ENCODE results near the gene MLN. TPM values are rescaled to one million over a fixed set of nuclear protein-coding genes. Genes with fewer than 3 reads are reported as not detected.

MLN gene
- total and polyA plus RNA-seq, 2 of the 4 experiments (the other 2 are of a cell fraction) = not detected

- intact Hi-C loops (cut with micrococcal nuclease) = no loop called here
- Histone ChIP-seq H3K14ac (replicated peaks; ENCODE audit: low read depth, low read length) (0 out of 2 replicates have a peak overlapping the region, but pooled peaks have one; percentile 66), H3K18ac (ENCODE audit: low read depth, low read length) (0 out of 2 replicates have a peak overlapping the region, but pooled peaks have one; percentile 30), H4K5ac (ENCODE audit: low read depth, low read length) (peak overlapping the region; percentile 92), H2AK5ac (ENCODE audit: low read depth, low read length) (0 out of 2 replicates have a peak overlapping the region, but pooled peaks have one; percentile 57), H2AK9ac (replicated peaks; ENCODE audit: low read depth, low read length, poor library complexity) (no peak overlapping the region), H3K23ac (ENCODE audit: low read depth, low read length) (no peak overlapping the region), H2BK20ac (ENCODE audit: low read depth, low read length) (no peak overlapping the region), H3K4me3 (ENCODE audit: insufficient read depth, low read depth, low read length) (no peak overlapping the region), H3K56ac (ENCODE audit: extremely low read depth, insufficient read depth, low read length) (no peak overlapping the region), H3K36me3 (ENCODE audit: control insufficient read depth, insufficient read depth, low read length) (no peaks in the 10 kb centered on the region), H3K4me2 (ENCODE audit: low read depth, low read length) (no peak overlapping the region), H3K4ac (ENCODE audit: low read depth, low read length) (no peak overlapping the region; the same call in 1 of the 2 replicates), H3K27ac (ENCODE audit: insufficient read depth, low read length) (peak overlapping the region; percentile 9), H2BK5ac (ENCODE audit: low read depth, low read length, poor library complexity, severe bottlenecking) (no peak overlapping the region), H4K20me1 (ENCODE audit: insufficient read depth, low read length) (no peaks in the 10 kb centered on the region), H2BK120ac (ENCODE audit: low read depth, low read length) (peak overlapping the region; percentile 58; the same call in 1 of the 2 replicates), H3K9me1 (ENCODE audit: insufficient read depth, low read length) (peaks cover 6% of the 10 kb centered on the region; the same call in 1 of the 2 replicates), H3K4me1 (ENCODE audit: control insufficient read depth, insufficient read depth, low read length) (peaks cover 4% of the 10 kb centered on the region; the same call in 1 of the 2 replicates), H4K8ac (ENCODE audit: low read depth in 2 of 2, low read length in 2 of 2) (peak overlapping the region; percentile 75 to 76; a peak in 3 of 4 replicates), H2AFZ (replicated peaks; ENCODE audit: low read length, poor library complexity) (peak overlapping the region; percentile 72), H3K9ac (ENCODE audit: low read depth, low read length) (0 out of 2 replicates have a peak overlapping the region, but pooled peaks have one; percentile 20), H2BK15ac (ENCODE audit: low read depth, low read length) (no peak overlapping the region; the same call in 2 of the 3 replicates), H3K9me3 (ENCODE audit: control insufficient read depth, insufficient read depth, low read length) (no peaks in the 10 kb centered on the region), H3K27me3 (ENCODE audit: control insufficient read depth, insufficient read depth, low read length) (peaks cover 44% of the 10 kb centered on the region), H3K79me1 (ENCODE audit: low read depth in 1 of 2, low read length in 2 of 2) (no peaks in the 10 kb centered on the region), H4K91ac (ENCODE audit: insufficient read depth, low read depth, low read length) (peak overlapping the region; percentile 63; the same call in 1 of the 2 replicates)
- 53% methylated on average over 3 of the region's 15 CpGs; no CpG with 5 or more reads in 1 of the 2 experiments for WGBS, 2 experiments (ENCODE audit: extremely low coverage in 2 of 2, insufficient read length in 1 of 2)
- CTCF ChIA-PET = interaction anchor here (1.2 to 1.4 kb wide), 2 partner anchors 17 to 53 kb away, joined by 3 to 4 read pairs; no protein-coding TSS in a partner anchor
- BruUV-seq (replicated peaks) = no TSS peak
- dilution Hi-C loops (cut with HindIII; ENCODE audit: low sequenced_read_pairs, unreplicated experiment) = no loop called here
- DNase-seq (peak; percentile 21), ATAC-seq (ENCODE audit: low read depth) (peak; percentile 72)
- POLR2A ChIA-PET (ENCODE audit: unreplicated experiment) = no interaction called here
- in situ Hi-C loops (cut with MboI; ENCODE audit: low sequenced_read_pairs) = no loop called here
- no peak for TF ChIP-seq ELK1 (IDR thresholded peaks at IDR 0.05; ENCODE audit: borderline replicate concordance, low read depth, low read length)
- TF ChIP-seq BHLHE40 (IDR thresholded peaks at IDR 0.05; ENCODE audit: low read depth, low read length) = no peak
- no peak for TF ChIP-seq CHD1 (IDR thresholded peaks at IDR 0.05; ENCODE audit: low read depth, low read length)
- TF ChIP-seq FOS (IDR thresholded peaks at IDR 0.05; ENCODE audit: low read depth, low read length) = no peak
- TF ChIP-seq RAD21 (IDR thresholded peaks at IDR 0.05; ENCODE audit: low read length) = no peak
- TF ChIP-seq, protein P1, sequence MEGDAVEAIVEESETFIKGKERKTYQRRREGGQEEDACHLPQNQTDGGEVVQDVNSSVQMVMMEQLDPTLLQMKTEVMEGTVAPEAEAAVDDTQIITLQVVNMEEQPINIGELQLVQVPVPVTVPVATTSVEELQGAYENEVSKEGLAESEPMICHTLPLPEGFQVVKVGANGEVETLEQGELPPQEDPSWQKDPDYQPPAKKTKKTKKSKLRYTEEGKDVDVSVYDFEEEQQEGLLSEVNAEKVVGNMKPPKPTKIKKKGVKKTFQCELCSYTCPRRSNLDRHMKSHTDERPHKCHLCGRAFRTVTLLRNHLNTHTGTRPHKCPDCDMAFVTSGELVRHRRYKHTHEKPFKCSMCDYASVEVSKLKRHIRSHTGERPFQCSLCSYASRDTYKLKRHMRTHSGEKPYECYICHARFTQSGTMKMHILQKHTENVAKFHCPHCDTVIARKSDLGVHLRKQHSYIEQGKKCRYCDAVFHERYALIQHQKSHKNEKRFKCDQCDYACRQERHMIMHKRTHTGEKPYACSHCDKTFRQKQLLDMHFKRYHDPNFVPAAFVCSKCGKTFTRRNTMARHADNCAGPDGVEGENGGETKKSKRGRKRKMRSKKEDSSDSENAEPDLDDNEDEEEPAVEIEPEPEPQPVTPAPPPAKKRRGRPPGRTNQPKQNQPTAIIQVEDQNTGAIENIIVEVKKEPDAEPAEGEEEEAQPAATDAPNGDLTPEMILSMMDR (conservative IDR thresholded peaks at IDR 0.05; ENCODE audit: low read depth, low read length) = no peak
- TF ChIP-seq SMC3 (IDR thresholded peaks at IDR 0.05; ENCODE audit: low read depth, low read length) = no peak
- TF ChIP-seq CEBPB (IDR thresholded peaks at IDR 0.05; ENCODE audit: low read depth, low read length) = no peak
- no peak for TF ChIP-seq USF2 (IDR thresholded peaks at IDR 0.05; ENCODE audit: low read depth, low read length)
- no peak for TF ChIP-seq RFX5 (IDR thresholded peaks at IDR 0.05; ENCODE audit: low read depth, low read length)
- no peak for TF ChIP-seq MXI1 (IDR thresholded peaks at IDR 0.05; ENCODE audit: borderline replicate concordance, low read depth, low read length)
- TF ChIP-seq NFE2L2 (IDR thresholded peaks at IDR 0.05; ENCODE audit: low read depth, low read length) = no peak
- TF ChIP-seq MAFK (IDR thresholded peaks at IDR 0.05; ENCODE audit: low read depth, low read length) = no peak
- TF ChIP-seq MAZ (IDR thresholded peaks at IDR 0.05; ENCODE audit: borderline replicate concordance, low read depth, low read length) = no peak
Observed at GRCh38 chr6:33824461-33825154, 20.8 kb upstream of the MLN start.
